Lower leg skin (tissue), 3 donors: ENCODE results near the gene GSTA3.

Source experiments
- POLR2A ChIP-seq, 2 donors: fragments of 450-650 bp; IDR thresholded peaks; one replicate each; pipeline ENCODE4 v1.6.1; 2016 to 2017; ENCODE audit warnings: antibody characterized with exemption in 2 of 2, mild to moderate bottlenecking in 1 of 2, moderate library complexity in 1 of 2
- TF ChIP-seq, protein P1 (sequence below), 3 donors: fragments of 450-650 bp; IDR thresholded peaks; one replicate each; pipeline ENCODE4 v1.5.1; 2016; ENCODE audit warnings: antibody characterized with exemption in 3 of 3, mild to moderate bottlenecking in 3 of 3, moderate library complexity in 2 of 3

DNA sequence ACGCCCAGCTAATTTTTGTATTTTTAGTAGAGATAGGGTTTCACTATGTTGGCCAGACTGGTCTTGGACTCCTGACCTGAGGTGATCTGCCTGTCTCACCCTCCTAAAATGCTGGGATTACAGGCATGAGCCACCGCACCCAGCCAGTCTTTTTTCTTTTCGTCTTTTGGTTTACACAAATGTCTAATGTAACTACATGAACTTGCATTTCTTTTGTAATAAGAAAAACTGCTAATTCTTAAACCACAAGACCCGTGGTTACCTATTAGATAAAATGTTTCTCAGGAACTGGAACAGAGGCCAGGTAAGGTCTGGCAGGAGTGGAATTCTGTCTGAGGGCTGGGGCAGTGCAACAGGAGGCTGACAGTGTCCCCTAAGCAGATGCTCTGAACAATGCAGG lies 32.7 kb upstream of the GSTA3 start:
- no peak for TF ChIP-seq POLR2A (IDR thresholded peaks at IDR 0.05)
- TF ChIP-seq, protein P1, sequence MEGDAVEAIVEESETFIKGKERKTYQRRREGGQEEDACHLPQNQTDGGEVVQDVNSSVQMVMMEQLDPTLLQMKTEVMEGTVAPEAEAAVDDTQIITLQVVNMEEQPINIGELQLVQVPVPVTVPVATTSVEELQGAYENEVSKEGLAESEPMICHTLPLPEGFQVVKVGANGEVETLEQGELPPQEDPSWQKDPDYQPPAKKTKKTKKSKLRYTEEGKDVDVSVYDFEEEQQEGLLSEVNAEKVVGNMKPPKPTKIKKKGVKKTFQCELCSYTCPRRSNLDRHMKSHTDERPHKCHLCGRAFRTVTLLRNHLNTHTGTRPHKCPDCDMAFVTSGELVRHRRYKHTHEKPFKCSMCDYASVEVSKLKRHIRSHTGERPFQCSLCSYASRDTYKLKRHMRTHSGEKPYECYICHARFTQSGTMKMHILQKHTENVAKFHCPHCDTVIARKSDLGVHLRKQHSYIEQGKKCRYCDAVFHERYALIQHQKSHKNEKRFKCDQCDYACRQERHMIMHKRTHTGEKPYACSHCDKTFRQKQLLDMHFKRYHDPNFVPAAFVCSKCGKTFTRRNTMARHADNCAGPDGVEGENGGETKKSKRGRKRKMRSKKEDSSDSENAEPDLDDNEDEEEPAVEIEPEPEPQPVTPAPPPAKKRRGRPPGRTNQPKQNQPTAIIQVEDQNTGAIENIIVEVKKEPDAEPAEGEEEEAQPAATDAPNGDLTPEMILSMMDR (IDR thresholded peaks at IDR 0.05), result no peak
